Measurements from ENCODE around the gene EFCAB6.

DNA sequence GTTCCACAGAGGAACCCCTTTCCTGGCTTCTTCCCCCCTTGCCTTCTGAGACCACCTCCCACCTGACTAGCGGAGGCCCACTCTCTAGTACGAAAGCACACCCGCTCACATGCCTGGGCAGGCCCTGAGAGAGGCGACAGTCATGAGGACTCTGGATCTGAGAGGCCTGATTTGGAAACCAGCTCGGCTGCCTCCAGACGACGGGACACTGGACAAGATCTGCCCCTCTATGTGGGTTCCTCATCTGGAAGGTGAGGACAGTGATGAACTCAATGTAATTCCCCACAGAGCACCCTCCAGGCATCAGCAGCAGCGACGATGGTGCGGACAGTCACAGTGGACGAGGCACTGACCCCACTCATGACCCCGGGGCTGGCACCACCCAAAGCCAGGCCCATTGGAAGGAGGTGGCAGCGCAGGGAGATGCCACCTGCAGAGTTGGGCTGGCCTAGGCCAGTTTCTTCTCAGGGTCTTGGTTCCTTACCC lies 42.7 kb upstream of the EFCAB6 start:
- no peak for TF ChIP-seq POLR2A (IDR thresholded peaks at IDR 0.05)
- TF ChIP-seq, protein P1, sequence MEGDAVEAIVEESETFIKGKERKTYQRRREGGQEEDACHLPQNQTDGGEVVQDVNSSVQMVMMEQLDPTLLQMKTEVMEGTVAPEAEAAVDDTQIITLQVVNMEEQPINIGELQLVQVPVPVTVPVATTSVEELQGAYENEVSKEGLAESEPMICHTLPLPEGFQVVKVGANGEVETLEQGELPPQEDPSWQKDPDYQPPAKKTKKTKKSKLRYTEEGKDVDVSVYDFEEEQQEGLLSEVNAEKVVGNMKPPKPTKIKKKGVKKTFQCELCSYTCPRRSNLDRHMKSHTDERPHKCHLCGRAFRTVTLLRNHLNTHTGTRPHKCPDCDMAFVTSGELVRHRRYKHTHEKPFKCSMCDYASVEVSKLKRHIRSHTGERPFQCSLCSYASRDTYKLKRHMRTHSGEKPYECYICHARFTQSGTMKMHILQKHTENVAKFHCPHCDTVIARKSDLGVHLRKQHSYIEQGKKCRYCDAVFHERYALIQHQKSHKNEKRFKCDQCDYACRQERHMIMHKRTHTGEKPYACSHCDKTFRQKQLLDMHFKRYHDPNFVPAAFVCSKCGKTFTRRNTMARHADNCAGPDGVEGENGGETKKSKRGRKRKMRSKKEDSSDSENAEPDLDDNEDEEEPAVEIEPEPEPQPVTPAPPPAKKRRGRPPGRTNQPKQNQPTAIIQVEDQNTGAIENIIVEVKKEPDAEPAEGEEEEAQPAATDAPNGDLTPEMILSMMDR (IDR thresholded peaks at IDR 0.05), result no peak
- no peak for TF ChIP-seq EP300 (IDR thresholded peaks at IDR 0.05)
- TF ChIP-seq POLR2AphosphoS5 (IDR thresholded peaks at IDR 0.05), result no peak
